ENCODE results near the gene UVRAG.

Gene UVRAG

DNA sequence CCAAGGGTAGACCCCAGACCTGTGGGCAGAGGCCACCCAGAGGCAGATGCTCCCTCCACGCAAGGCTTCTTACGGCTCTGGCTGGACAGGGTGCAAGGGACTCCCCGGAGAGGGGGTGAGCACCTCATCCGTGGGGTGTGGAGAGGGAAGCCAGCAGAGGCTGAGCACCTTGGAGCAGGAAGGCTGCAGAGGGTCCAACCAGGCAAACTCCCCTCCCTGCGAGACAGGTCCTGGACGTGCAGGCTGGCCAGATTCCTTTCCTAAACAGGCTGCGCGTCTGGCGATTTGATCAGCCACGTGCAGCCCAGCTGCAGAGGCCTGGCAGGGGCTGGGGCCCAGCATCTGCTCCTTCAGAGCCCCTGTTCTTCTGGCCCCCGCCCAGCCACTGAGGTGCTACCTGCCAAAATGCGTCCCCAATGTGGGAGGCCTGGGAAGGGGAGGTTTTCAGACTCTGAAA, 342.0 kb downstream of the UVRAG start:
- no peak overlapping the region for H3K27ac ChIP-seq (ENCODE audit: low read length)
- no peaks in the 10 kb centered on the region for H3K36me3 ChIP-seq (replicated peaks; ENCODE audit: insufficient read depth, low read length)
- H3K4me2 ChIP-seq (ENCODE audit: low read depth, low read length), result no peak overlapping the region
- no peaks in the 10 kb centered on the region for H4K20me1 ChIP-seq (ENCODE audit: insufficient read depth, low read length)
- H3K27me3 ChIP-seq (replicated peaks; ENCODE audit: insufficient read depth, low read length), result no peaks in the 10 kb centered on the region
- no peak for DNase-seq
- no peak overlapping the region for H3K9ac ChIP-seq (ENCODE audit: low read length)
- no peaks in the 10 kb centered on the region for H3K79me2 ChIP-seq (ENCODE audit: low read length)
- no peaks in the 10 kb centered on the region for H3K9me3 ChIP-seq (replicated peaks; ENCODE audit: insufficient read depth, low read length)
- H3F3A ChIP-seq (ENCODE audit: insufficient read depth, low read length), result no peaks in the 10 kb centered on the region
- H3K4me1 ChIP-seq (ENCODE audit: low read length), result peaks cover 17% of the 10 kb centered on the region
- H3K4me3 ChIP-seq (ENCODE audit: low read length), result no peak overlapping the region
- no peak overlapping the region for H2AFZ ChIP-seq (ENCODE audit: low read length)
- H3K9me2 ChIP-seq (replicated peaks; ENCODE audit: insufficient read depth, low read length), result no peaks in the 10 kb centered on the region
- TF ChIP-seq CTCF (IDR thresholded peaks at IDR 0.05; ENCODE audit: low read length) (no peak), EZH2 (optimal IDR thresholded peaks at IDR 0.05; ENCODE audit: low read depth, low read length) (no peak)

- Histone ChIP-seq H3K4me3 (ENCODE audit: low read length) (no peak overlapping the region), H4K20me1 (ENCODE audit: insufficient read depth, low read length) (no peaks in the 10 kb centered on the region), H3K36me3 (replicated peaks; ENCODE audit: insufficient read depth, low read length) (no peaks in the 10 kb centered on the region), H3K27ac (ENCODE audit: low read length) (no peak overlapping the region), H3K4me1 (ENCODE audit: low read length) (peaks cover 8% of the 10 kb centered on the region), H3K79me2 (ENCODE audit: low read length) (no peaks in the 10 kb centered on the region), H3F3A (ENCODE audit: insufficient read depth, low read length) (no peaks in the 10 kb centered on the region), H3K4me2 (ENCODE audit: low read depth, low read length) (no peak overlapping the region), H2AFZ (ENCODE audit: low read length) (no peak overlapping the region), H3K27me3 (replicated peaks; ENCODE audit: insufficient read depth, low read length) (no peaks in the 10 kb centered on the region), H3K9me3 (replicated peaks; ENCODE audit: insufficient read depth, low read length) (no peaks in the 10 kb centered on the region), H3K9me2 (replicated peaks; ENCODE audit: insufficient read depth, low read length) (no peaks in the 10 kb centered on the region), H3K9ac (ENCODE audit: low read length) (no peak overlapping the region)
- TF ChIP-seq CTCF (IDR thresholded peaks at IDR 0.05; ENCODE audit: low read length) (no peak), EZH2phosphoT487 (IDR thresholded peaks at IDR 0.05; ENCODE audit: low read length) (no peak), EZH2 (optimal IDR thresholded peaks at IDR 0.05; ENCODE audit: low read depth, low read length) (no peak)
- DNase-seq, result no peak
Measured at GRCh38 chr11:76157891-76158290, 342.9 kb downstream of the UVRAG start.

DNA sequence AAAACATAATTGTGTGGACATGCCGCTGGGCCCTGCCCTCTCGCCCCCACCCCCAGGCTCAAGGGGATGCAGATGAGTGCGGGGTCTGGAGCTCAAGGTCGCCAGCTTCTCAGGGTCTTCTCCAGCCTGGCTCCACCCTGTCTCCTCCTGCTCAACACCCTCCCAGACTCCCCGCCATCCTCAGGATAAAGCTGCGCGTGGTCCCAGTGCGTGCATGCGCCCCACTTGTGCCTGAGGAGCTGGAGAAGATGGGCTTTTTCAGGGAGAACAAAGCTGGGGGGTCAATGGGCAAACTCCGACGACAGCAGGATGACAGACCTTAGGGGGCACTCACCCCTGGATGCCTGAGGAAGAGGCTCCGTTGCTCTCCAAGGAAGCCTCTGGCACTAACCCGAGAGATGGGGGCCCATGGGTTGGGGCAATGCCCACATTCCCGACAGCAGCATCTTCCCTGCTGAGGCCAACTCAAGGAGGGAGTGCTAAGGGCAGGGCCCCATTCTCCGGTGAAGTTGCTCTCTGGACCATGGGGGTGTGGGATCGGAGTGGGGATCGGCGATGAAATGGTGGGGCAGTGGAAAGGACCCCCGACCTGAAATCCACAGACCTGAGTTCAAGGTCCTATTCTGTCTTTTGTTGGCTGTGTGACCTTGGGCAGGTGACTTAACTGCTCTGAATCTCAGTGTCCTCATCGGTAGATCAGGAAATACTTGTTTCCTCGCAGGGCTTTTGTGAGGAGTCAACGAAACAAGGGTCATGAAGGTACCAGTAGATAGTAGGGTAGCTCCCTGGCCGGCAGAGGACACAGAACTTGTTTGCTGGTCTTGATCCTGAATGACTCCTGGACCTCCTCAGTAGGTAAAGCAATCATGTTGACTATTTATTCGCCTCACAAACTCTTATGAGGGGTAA, 343.6 kb downstream of the UVRAG start:
- Histone ChIP-seq H3K27me3 (replicated peaks; ENCODE audit: insufficient read depth, low read length) (no peaks in the 10 kb centered on the region), H3K4me2 (ENCODE audit: low read depth, low read length) (no peak overlapping the region), H4K20me1 (ENCODE audit: insufficient read depth, low read length) (no peaks in the 10 kb centered on the region), H3K4me1 (ENCODE audit: low read length) (peaks cover under 1% of the 10 kb centered on the region; the same call in 1 of the 2 replicates), H3K4me3 (ENCODE audit: low read length) (no peak overlapping the region), H3K36me3 (replicated peaks; ENCODE audit: insufficient read depth, low read length) (no peaks in the 10 kb centered on the region), H3K9ac (ENCODE audit: low read length) (no peak overlapping the region), H3K9me3 (replicated peaks; ENCODE audit: insufficient read depth, low read length) (no peaks in the 10 kb centered on the region), H3K27ac (ENCODE audit: low read length) (no peak overlapping the region), H3K9me2 (replicated peaks; ENCODE audit: insufficient read depth, low read length) (no peaks in the 10 kb centered on the region), H3K79me2 (ENCODE audit: low read length) (no peaks in the 10 kb centered on the region), H2AFZ (ENCODE audit: low read length) (no peak overlapping the region), H3F3A (ENCODE audit: insufficient read depth, low read length) (no peaks in the 10 kb centered on the region)
- no peak for TF ChIP-seq EZH2phosphoT487 (IDR thresholded peaks at IDR 0.05; ENCODE audit: low read length)
- no peak for TF ChIP-seq CTCF (IDR thresholded peaks at IDR 0.05; ENCODE audit: low read length)
- no peak for TF ChIP-seq EZH2 (optimal IDR thresholded peaks at IDR 0.05; ENCODE audit: low read depth, low read length)
- DNase-seq, result no peak
